ENCODE data around the gene NALCN.

- TF ChIP-seq CTCF (IDR thresholded peaks at IDR 0.05 in 8 of 11, conservative IDR thresholded peaks at IDR 0.05 in 3 of 11) (no peak), POLR2A (IDR thresholded peaks at IDR 0.05) (no peak)
Measured at GRCh38 chr13:101417501-101417900, 1.2 kb upstream of the NALCN start.
